Nephron progenitor cell (in vitro differentiated cells): ENCODE measurements around the gene SAMSN1.

ENCODE experiments used
- DNase-seq: peaks from one replicate; pipeline ENCODE4 v3.0.0; 2021
- H3K27ac Mint-ChIP-seq: 2 replicates; pipeline ENCODE4 v1.8.0; 2021; ENCODE audit warnings: mild to moderate bottlenecking, moderate library complexity, mixed read lengths
- H3K27me3 Mint-ChIP-seq: 2 replicates; pipeline ENCODE4 v1.8.0; 2021; ENCODE audit warnings: mild to moderate bottlenecking, low read depth, mixed read lengths; ENCODE audit not compliant: poor library complexity
- H3K36me3 Mint-ChIP-seq: 2 replicates; pipeline ENCODE4 v1.8.0; 2021; ENCODE audit warnings: low read depth, mixed read lengths
- H3K4me1 Mint-ChIP-seq: 2 replicates; pipeline ENCODE4 v1.8.0; 2021; ENCODE audit warnings: mixed read lengths
- H3K4me3 Mint-ChIP-seq: 2 replicates; pipeline ENCODE4 v1.8.0; 2021; ENCODE audit warnings: mild to moderate bottlenecking, moderate library complexity, mixed read lengths
- H3K9me3 Mint-ChIP-seq: 2 replicates; pipeline ENCODE4 v1.8.0; 2021; ENCODE audit warnings: mild to moderate bottlenecking, moderate library complexity, mixed read lengths
- TF ChIP-seq, protein P1 (sequence below): fragments of 200-600 bp; sonication (generic); IDR thresholded peaks from 2 replicates; pipeline ENCODE4 v1.5.0; 2021; ENCODE audit warnings: antibody characterized with exemption

Gene SAMSN1

DNA sequence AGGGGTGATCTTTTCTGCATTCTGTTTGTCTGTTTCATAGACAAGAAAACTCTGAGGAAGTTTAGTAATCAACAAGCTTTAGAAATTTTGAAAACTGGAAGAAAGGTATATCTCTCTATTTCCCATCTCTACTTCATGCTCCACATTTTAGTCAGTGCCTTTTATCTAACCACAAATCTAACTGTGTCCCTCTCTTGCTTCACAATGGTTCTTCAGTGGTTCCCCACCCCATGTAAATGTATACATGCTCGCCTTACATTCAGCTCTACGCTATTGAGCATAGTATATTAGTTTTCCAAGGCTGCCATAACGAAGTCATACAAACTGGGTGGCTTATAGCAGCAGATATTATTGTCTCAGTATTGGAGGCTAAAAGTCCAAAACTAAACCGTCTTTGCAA lies 14.4 kb upstream of the SAMSN1 start:
- Mint-ChIP-seq H3K9me3 (no peaks in the 10 kb centered on the region), H3K27me3 (peaks cover 6% of the 10 kb centered on the region), H3K36me3 (no peaks in the 10 kb centered on the region), H3K27ac (no peak overlapping the region), H3K4me1 (no peaks in the 10 kb centered on the region), H3K4me3 (no peak overlapping the region)
- TF ChIP-seq, protein P1, sequence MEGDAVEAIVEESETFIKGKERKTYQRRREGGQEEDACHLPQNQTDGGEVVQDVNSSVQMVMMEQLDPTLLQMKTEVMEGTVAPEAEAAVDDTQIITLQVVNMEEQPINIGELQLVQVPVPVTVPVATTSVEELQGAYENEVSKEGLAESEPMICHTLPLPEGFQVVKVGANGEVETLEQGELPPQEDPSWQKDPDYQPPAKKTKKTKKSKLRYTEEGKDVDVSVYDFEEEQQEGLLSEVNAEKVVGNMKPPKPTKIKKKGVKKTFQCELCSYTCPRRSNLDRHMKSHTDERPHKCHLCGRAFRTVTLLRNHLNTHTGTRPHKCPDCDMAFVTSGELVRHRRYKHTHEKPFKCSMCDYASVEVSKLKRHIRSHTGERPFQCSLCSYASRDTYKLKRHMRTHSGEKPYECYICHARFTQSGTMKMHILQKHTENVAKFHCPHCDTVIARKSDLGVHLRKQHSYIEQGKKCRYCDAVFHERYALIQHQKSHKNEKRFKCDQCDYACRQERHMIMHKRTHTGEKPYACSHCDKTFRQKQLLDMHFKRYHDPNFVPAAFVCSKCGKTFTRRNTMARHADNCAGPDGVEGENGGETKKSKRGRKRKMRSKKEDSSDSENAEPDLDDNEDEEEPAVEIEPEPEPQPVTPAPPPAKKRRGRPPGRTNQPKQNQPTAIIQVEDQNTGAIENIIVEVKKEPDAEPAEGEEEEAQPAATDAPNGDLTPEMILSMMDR: no peak
- DNase-seq: no peak

DNA sequence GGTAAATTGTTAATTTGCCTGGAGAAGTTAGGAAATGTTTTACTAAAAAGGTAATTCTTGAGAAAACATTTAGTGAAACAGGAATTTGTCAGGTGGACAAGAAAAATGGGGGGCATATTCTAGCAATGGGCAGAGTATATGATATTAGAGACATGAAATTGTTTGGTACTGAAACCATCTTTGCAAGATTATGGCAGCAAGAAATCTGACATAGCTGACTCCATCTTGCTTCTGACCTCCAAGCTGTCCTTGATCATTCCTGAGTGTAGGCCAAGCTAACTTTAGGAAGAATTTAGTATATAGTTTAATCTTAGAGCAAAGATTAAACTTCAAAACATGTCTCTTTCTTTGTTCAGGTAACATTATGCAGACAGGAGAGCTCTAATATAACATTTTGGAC lies 14.0 kb upstream of the SAMSN1 start:
- no peak for DNase-seq
- Mint-ChIP-seq H3K9me3 (no peaks in the 10 kb centered on the region), H3K4me1 (no peaks in the 10 kb centered on the region), H3K36me3 (no peaks in the 10 kb centered on the region), H3K4me3 (no peak overlapping the region), H3K27ac (no peak overlapping the region), H3K27me3 (peaks cover 6% of the 10 kb centered on the region)
- TF ChIP-seq, protein P1: no peak

DNA sequence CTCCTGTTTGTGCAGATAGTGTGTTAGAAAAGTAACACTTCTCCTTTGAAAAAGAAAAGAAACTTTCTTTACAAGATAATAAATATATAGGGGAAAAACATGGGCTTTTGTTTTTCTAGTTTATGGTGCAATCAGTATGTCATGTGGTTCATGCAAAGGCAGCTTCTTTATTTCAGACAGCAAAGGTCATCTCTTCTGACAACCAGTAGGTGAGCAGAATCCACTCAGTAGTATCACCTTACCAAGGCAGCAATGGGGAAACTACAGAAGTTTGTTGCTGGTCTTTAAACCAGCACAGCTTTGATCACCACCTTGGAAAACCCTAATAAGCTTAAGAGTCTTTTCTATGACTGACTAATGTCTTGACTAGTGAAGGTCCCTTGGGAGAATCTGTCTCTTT lies 13.0 kb upstream of the SAMSN1 start:
- Mint-ChIP-seq H3K4me1 (no peaks in the 10 kb centered on the region), H3K27me3 (peaks cover 4% of the 10 kb centered on the region), H3K4me3 (no peak overlapping the region), H3K27ac (no peak overlapping the region), H3K9me3 (no peaks in the 10 kb centered on the region), H3K36me3 (no peaks in the 10 kb centered on the region)
- TF ChIP-seq, protein P1: no peak
- no peak for DNase-seq

DNA sequence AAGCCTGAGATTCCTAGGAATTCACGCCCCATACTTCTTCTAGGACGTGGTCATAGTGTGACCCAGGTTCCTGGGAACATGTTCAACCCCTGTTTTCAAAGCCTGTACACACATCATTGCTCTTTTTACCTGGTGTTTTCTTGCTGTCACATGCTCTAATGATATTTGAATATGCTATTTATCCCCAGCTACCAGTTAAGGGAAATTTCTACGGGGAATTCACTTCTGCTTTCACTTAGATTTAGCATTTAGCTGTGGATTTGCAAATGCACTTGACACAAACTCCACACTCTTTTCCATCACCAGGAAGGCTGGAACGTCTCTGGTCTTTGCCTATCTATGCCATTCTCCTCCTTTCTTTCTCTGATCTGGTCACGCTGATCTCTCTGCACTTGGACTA lies 11.3 kb upstream of the SAMSN1 start:
- Mint-ChIP-seq H3K27ac (no peak overlapping the region), H3K27me3 (peaks cover 4% of the 10 kb centered on the region), H3K9me3 (no peaks in the 10 kb centered on the region), H3K4me1 (no peaks in the 10 kb centered on the region), H3K36me3 (no peaks in the 10 kb centered on the region), H3K4me3 (no peak overlapping the region)
- TF ChIP-seq, protein P1: no peak
- DNase-seq: no peak

DNA sequence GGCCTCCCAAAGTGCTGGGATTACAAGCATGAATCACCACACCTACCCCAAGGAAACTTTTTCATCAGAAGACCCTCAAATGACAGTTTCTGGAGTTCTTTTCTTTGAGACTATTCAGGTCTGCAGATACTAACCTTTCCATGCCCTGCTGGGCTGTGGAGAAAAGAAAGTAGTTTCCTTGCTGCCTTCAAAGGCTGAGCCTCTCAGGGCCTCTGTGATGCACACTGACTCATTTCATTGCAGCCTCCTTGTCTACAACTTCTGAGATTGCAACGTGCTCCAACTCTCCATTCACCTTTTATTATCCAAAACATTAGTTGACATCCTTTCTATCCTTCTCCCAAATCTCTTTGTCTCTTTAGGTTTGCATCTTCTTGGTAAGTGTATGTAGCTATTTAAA lies 8.8 kb upstream of the SAMSN1 start:
- no peaks in the 10 kb centered on the region for H3K4me1 Mint-ChIP-seq
- peaks cover 4% of the 10 kb centered on the region for H3K27me3 Mint-ChIP-seq
- TF ChIP-seq, protein P1: no peak
- no peak overlapping the region for H3K27ac Mint-ChIP-seq
- no peaks in the 10 kb centered on the region for H3K36me3 Mint-ChIP-seq
- H3K4me3 Mint-ChIP-seq: no peak overlapping the region
- H3K9me3 Mint-ChIP-seq: no peaks in the 10 kb centered on the region
- no peak for DNase-seq

DNA sequence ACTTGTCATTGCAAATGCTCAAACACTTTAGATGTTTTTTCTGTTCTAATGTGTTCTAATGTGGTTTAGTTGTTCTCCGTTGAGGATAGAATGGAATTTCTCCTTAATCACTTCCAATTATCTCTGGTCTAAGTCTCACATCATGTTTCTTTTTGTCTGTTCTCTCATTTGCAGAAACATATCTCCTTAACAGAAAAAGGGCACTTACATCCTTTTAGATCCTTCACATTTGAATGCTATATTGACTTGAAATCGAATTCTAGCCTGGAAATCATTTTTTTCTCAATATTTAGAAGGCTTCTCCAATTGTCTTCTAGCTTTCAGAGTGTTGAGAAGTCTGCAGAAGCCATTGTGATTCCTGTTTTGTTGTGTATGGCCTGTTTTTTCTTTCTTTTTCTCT lies 7.3 kb upstream of the SAMSN1 start:
- no peak overlapping the region for H3K4me3 Mint-ChIP-seq
- H3K27ac Mint-ChIP-seq: no peak overlapping the region
- H3K27me3 Mint-ChIP-seq: peaks cover 4% of the 10 kb centered on the region
- H3K36me3 Mint-ChIP-seq: no peaks in the 10 kb centered on the region
- TF ChIP-seq, protein P1: no peak
- no peak for DNase-seq
- no peaks in the 10 kb centered on the region for H3K4me1 Mint-ChIP-seq
- H3K9me3 Mint-ChIP-seq: no peaks in the 10 kb centered on the region
